Measurements from ENCODE around the gene ZNRF2.
"Not testable (repeated sequence)": the region's sequence is repeated elsewhere in the genome, so short reads cannot be mapped to it uniquely, and the experiment has no call there.

The ZNRF2 gene

GRCh38 chr7:30263090-30263710 lies 21.2 kb upstream of the ZNRF2 start:
- no peak for DNase-seq (ENCODE audit: low spot score)

GRCh38 chr7:30264052-30264451 lies 20.3 kb upstream of the ZNRF2 start:
- no peak for DNase-seq (ENCODE audit: low spot score)

GRCh38 chr7:30265189-30265588 lies 19.2 kb upstream of the ZNRF2 start:
- DNase-seq (ENCODE audit: low spot score): not testable (repeated sequence)

GRCh38 chr7:30266686-30267085 lies 17.7 kb upstream of the ZNRF2 start:
- DNase-seq (ENCODE audit: low spot score): no peak

- DNase-seq (ENCODE audit: low spot score): no peak
Measured at GRCh38 chr7:30268586-30268985, 15.8 kb upstream of the ZNRF2 start.

GRCh38 chr7:30269490-30269889 lies 14.9 kb upstream of the ZNRF2 start:
- DNase-seq (ENCODE audit: low spot score): no peak

GRCh38 chr7:30270921-30271320 lies 13.5 kb upstream of the ZNRF2 start:
- no peak for DNase-seq (ENCODE audit: low spot score)

- DNase-seq (ENCODE audit: low spot score): no peak
Measured at GRCh38 chr7:30272126-30272525, 12.3 kb upstream of the ZNRF2 start.

- no peak for DNase-seq (ENCODE audit: low spot score)
Measured at GRCh38 chr7:30273552-30273951, 10.8 kb upstream of the ZNRF2 start.

- DNase-seq (ENCODE audit: low spot score): no peak
Measured at GRCh38 chr7:30274641-30275040, 9.8 kb upstream of the ZNRF2 start.

GRCh38 chr7:30276203-30276900 lies 8.0 kb upstream of the ZNRF2 start:
- peak; percentile 65 for DNase-seq (ENCODE audit: low spot score)

GRCh38 chr7:30278376-30278775 lies 6.0 kb upstream of the ZNRF2 start:
- no peak for DNase-seq (ENCODE audit: low spot score)

GRCh38 chr7:30278849-30279652 lies 5.3 kb upstream of the ZNRF2 start:
- no peak for DNase-seq (ENCODE audit: low spot score)

- DNase-seq (ENCODE audit: low spot score): no peak
Measured at GRCh38 chr7:30279653-30279904, 4.8 kb upstream of the ZNRF2 start.

GRCh38 chr7:30280631-30281030 lies 3.8 kb upstream of the ZNRF2 start:
- DNase-seq (ENCODE audit: low spot score): no peak

- no peak for DNase-seq (ENCODE audit: low spot score)
Measured at GRCh38 chr7:30281263-30281662, 3.1 kb upstream of the ZNRF2 start.

- no peak for DNase-seq (ENCODE audit: low spot score)
Measured at GRCh38 chr7:30281791-30282190, 2.6 kb upstream of the ZNRF2 start.

GRCh38 chr7:30282735-30283134 lies 1.7 kb upstream of the ZNRF2 start:
- DNase-seq (ENCODE audit: low spot score): no peak

- no peak for DNase-seq (ENCODE audit: low spot score)
Measured at GRCh38 chr7:30285067-30285535, 704 bp downstream of the ZNRF2 start.

- DNase-seq (ENCODE audit: low spot score): peak; percentile 31
Measured at GRCh38 chr7:30285536-30286284, 1.3 kb downstream of the ZNRF2 start.

GRCh38 chr7:30286749-30287148 lies 2.4 kb downstream of the ZNRF2 start:
- DNase-seq (ENCODE audit: low spot score): no peak

- not testable (repeated sequence) for DNase-seq (ENCODE audit: low spot score)
Measured at GRCh38 chr7:30287625-30288024, 3.2 kb downstream of the ZNRF2 start.

- DNase-seq (ENCODE audit: low spot score): not testable (repeated sequence)
Measured at GRCh38 chr7:30289634-30290033, 5.2 kb downstream of the ZNRF2 start.

Data from hematopoietic multipotent progenitor cell treated with erythropoietin and hydrocortisone succinate and interleukin-3 and kit ligand, for 17 days (in vitro differentiated cells).